GM13976 (cell line): ENCODE data around the gene TCTN1.

Experiments used
- DNase-seq: peaks from one replicate; pipeline ENCODE4 v3.0.0; 2012; ENCODE audit warnings: low spot score
- CTCF ChIP-seq: IDR thresholded peaks from 2 replicates; pipeline ENCODE4 v1.5.1; 2012; ENCODE audit warnings: borderline replicate concordance, mild to moderate bottlenecking; ENCODE audit not compliant: insufficient read depth; ENCODE audit errors: extremely low read depth, missing control alignments, control extremely low read depth
- in situ Hi-C: fragments of 300-500 bp; cut with MboI; formaldehyde crosslinking; loops from one replicate; pipeline ENCODE4 v1.12.0; 2022; ENCODE audit warnings: low sequenced_read_pairs, mixed read lengths, inconsistent platforms; ENCODE audit not compliant: unreplicated experiment

The TCTN1 gene

GRCh38 chr12:110667671-110668070 lies 53.7 kb downstream of the TCTN1 start:
- no peak for TF ChIP-seq CTCF
- in situ Hi-C loops = no loop called here
- no peak for DNase-seq

DNA sequence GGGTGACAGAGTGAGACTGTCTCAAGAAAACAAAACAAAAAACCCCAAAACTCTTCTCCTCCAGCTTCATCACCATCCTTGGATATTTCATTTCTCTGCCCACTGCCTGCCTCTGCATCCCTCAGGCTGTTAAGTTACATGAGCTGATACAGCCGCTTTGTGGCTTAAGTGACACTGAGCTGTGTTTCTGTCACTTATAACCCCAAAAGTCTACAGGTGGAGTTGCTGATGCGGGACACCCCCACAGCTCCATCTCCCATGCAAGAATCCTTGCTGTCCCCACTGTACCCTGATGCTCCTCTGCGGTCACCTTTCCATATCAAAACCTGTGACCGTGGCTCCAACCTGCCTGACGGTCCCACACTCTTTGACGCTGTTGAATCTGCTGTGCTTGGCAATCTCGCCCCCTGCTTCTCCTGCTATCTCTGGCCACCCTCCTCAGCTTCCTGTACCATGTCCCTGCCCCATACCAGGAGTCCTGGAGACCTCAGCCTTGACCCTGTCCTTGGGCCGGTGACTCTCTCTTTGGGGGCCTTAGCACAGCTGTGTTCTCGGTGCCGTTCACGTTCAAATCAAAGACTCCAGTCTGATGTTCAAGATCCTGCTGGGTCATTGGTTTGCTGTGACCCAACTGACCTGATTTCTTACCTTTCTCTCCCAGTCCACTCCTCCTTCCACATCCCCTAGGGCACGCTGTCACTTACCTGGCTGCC lies 54.7 kb downstream of the TCTN1 start:
- no peak for DNase-seq
- in situ Hi-C loops = no loop called here
- no peak for TF ChIP-seq CTCF

GRCh38 chr12:110669193-110669502 lies 55.2 kb downstream of the TCTN1 start:
- DNase-seq = no peak
- in situ Hi-C loops = no loop called here
- TF ChIP-seq CTCF = no peak

DNA sequence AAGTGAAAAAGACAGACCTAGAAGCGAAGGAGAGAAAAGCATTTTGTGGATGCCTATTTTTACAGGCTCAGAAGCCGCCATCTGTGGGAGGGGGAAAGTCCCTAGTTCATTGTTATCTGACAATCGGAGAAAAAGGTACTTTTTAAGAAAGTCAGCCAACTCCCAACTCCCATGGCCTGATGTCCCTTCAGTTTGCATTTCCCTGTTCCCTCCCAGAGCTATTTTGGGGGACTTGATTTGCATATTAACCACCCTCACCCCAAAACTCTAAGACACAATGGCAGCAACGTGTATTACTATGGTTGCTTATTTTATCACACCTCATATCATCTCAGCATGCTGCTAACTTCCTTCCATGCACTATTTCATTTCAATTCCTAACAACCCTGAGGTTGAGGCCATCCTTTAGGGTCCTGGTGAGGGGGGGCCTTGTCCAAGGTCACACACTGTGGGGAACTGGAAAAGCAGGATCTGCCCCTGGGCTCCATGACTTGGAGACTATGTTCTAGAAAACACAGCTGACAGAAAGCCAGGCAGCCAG lies 56.3 kb downstream of the TCTN1 start:
- no peak for TF ChIP-seq CTCF
- peak; percentile 73 for DNase-seq
- in situ Hi-C loops = no loop called here

DNA sequence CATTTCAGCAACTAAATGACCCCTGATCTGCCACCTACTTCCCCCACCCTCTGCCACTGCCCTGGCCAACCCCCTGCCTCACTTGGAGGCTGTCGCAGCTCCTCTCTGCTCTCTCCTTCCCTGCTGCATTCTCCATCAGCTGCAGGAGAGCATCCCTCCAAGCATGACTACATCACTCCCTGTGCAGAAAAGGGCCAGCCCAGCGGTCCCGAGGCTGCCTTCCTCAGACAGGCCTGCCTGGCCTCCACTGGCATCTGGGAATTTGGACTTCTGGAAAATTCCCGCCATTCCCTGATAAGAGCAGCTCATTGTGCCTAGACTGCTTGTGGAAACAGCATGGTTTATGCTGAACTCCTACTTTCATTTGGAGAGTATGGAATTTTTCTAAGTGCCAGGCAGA lies 62.2 kb downstream of the TCTN1 start:
- TF ChIP-seq CTCF = no peak
- DNase-seq = no peak
- in situ Hi-C loops = no loop called here

DNA sequence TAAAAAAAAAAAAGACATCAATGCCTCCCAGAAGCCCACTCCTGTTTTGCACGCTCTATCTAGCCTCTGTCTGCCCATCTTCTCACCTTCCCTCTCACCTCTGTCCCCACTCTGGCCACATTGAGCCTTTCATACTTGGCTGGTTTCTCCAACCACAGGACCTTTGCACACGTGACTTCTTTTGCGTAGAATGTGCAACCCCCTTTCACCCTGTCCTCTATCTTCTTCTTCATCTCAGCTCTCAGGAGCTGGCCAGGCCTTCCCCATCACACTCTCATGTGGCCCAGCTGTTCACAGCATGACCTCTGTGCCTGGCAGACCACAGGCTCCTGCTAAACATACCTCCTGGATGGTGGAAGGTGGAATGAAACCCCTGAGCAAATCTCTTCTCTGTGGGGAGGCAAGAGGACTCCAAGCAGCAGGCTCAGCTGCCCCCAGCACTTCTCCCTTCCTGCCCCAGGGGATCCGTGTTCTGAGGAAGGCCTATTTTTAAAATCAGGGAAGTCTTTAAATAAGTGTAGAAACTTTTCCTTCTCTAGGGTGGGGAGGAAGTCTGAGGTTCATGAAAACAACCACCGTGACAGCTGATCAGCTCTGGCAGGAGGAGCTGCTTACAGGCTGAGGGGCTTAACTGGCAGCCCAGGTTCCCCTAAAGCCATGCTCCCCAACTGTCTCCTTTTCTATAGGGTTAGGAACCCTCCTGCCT lies 63.4 kb downstream of the TCTN1 start:
- no peak for TF ChIP-seq CTCF
- DNase-seq = peak; percentile 75
- in situ Hi-C loops = no loop called here
